ENCODE data around the gene PES1.

PES1 gene

DNA sequence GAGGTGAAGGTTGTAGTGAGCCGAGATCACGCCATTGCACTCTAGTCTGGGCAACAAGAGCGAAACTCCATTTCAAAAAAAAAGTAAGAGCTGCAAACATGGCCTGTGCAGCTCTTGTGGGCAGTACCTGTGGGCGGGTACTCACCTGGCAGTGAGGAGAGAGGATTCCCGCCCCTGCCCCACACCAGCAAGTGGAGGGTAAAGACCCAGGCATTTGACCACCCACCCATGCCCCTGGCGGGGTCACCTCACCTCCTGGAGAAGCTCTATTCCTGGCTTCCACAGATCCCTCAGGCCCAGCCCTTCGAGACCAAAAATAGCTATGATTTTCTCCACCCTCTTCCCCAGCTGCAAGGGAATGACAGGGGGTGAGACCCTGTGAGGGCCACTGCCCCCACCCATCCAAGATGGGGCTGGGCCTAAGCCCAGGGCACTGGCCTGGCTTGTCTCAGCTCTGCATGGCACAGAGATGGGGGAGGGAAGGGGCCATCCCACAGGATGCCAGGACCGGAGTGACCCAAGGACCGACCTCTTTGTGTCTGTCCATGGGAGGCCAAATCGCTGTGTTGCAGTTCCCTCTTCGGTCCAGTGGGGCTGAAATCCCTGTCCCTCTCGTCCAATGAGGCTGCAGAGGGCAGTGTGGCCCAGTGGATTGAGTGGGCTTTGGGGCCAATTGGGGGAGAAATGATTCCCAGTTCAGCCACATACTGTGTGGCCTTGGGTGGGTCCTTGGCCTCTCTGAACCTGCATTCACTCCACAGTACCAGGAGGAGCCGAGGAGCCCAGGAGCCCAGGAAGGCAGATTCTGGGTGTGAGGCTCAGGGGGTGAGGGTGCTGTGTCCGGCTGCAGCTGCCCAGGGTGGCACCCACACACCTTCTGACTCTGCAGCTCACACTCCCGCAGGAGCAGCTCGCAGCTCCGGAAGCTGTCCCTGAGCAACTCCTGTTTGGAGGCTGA, 59.8 kb downstream of the PES1 start:
- no peaks in the 10 kb centered on the region for H3K27me3 ChIP-seq (ENCODE audit: control insufficient read depth, insufficient read depth, low read length)
- no peaks in the 10 kb centered on the region for H3K36me3 ChIP-seq (ENCODE audit: control insufficient read depth, insufficient read depth, low read length)
- no peak overlapping the region for H3K27ac ChIP-seq (ENCODE audit: low read depth, low read length)
- no peak overlapping the region for H3K9ac ChIP-seq (ENCODE audit: low read length)
- H3K4me3 ChIP-seq (ENCODE audit: low read depth, low read length), result no peak overlapping the region
- no peaks in the 10 kb centered on the region; the same call in 1 of the 2 replicates for H3K9me3 ChIP-seq (ENCODE audit: control insufficient read depth, insufficient read depth, low read depth, low read length)
- H3K4me1 ChIP-seq (ENCODE audit: control insufficient read depth, insufficient read depth, low read length), result no peaks in the 10 kb centered on the region

DNA sequence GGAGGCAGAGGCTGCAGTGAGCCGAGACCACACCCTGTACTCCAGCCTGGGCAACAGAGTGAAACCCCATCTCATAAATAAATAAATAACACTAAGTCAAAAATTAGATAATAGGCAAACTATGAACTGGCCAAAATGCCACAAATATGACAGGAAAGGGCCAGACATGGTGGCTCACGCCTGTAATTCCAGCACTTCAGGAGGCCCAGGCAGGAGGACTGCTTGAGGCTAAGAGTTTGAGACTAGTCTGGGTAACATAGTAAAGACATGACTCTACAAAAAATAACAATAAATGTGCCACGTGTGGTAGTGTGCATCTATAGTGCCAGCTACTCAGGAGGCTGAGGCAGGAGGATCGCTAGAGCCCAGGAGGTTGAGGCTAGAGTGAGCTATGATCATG, 65.1 kb downstream of the PES1 start:
- H3K9ac ChIP-seq (ENCODE audit: low read length), result no peak overlapping the region

More for the DNA sequence above, 65.1 kb downstream of the PES1 start:
- Histone ChIP-seq H3K9me3 (ENCODE audit: control insufficient read depth, insufficient read depth, low read depth, low read length) (no peaks in the 10 kb centered on the region; the same call in 1 of the 2 replicates), H3K27ac (ENCODE audit: low read depth, low read length) (no peak overlapping the region), H3K27me3 (ENCODE audit: control insufficient read depth, insufficient read depth, low read length) (no peaks in the 10 kb centered on the region), H3K36me3 (ENCODE audit: control insufficient read depth, insufficient read depth, low read length) (no peaks in the 10 kb centered on the region), H3K4me3 (ENCODE audit: low read depth, low read length) (no peak overlapping the region), H3K4me1 (ENCODE audit: control insufficient read depth, insufficient read depth, low read length) (no peaks in the 10 kb centered on the region)
